GM12878 (cell line): ENCODE measurements around the gene KIRREL3. TPM values are rescaled to one million over a fixed set of nuclear protein-coding genes. Genes with fewer than 3 reads are reported as not detected.

Experiments
- ATAC-seq: fragments of 200-7000 bp; cut with Tn5 transposase; 3 replicates; pipeline ENCODE4 v1.9.1; 2020; ENCODE audit warnings: mild to moderate bottlenecking, moderate library complexity
- BruUV-seq: library from RNA; stranded (reverse); fragments of 400-500 nt; replicated peaks from 2 replicates; lab custom pipeline; 2021; lab: Mats Ljungman, UMichigan
- CTCF ChIA-PET: fragments of 300-600 bp; sonication (Branson Sonifier 250); formaldehyde crosslinking; extraction: SDS; loops from one replicate; lab custom pipeline; 2021; ENCODE audit warnings: inconsistent platforms; lab: Yijun Ruan, JAX
- POLR2A ChIA-PET: fragments of 350-600 bp; formaldehyde crosslinking; extraction: SDS; loops from one replicate; lab custom pipeline; 2021; ENCODE audit warnings: inconsistent platforms; lab: Charles Lee
- RAD21 ChIA-PET: fragments of 300-600 bp; sonication (Branson Sonifier 250); formaldehyde crosslinking; loops from one replicate; lab custom pipeline; 2023; ENCODE audit warnings: antibody characterized with exemption; ENCODE audit not compliant: unreplicated experiment; lab: Charles Lee
- SMC1A ChIA-PET: fragments of 300-600 bp; sonication (Branson Sonifier 250); formaldehyde crosslinking; loops from one replicate; lab custom pipeline; 2023; ENCODE audit not compliant: unreplicated experiment, uncharacterized antibody; lab: Charles Lee
- DNase-seq: peaks from one replicate; pipeline ENCODE4 v3.0.0-alpha.2; 2011; ENCODE audit warnings: low read depth, low spot score
- FAIRE-seq: peaks from 3 replicates; lab custom pipeline; 2011; peaks lifted over from hg19 to GRCh38; lab: Jason Lieb, UNC
- H2AFZ ChIP-seq: 2 replicates; pipeline ENCODE4 v1.6.0; 2011; ENCODE audit warnings: low read depth, low read length, control low read depth; ENCODE audit not compliant: control insufficient read depth
- H3K27ac ChIP-seq: 2 replicates; pipeline ENCODE4 v1.5.1; 2011; ENCODE audit warnings: control low read depth; ENCODE audit not compliant: control insufficient read depth, insufficient read depth
- H3K27me3 ChIP-seq, 2 experiments: replicated peaks in 1 of 2; 2 replicates each; pipeline versions ENCODE4 v1.6.0 to v1.6.1; 2011; ENCODE audit warnings: low read length in 1 of 2; ENCODE audit not compliant: control insufficient read depth in 2 of 2, insufficient read depth in 2 of 2
- H3K36me3 ChIP-seq, 2 experiments: 2 replicates each; pipeline ENCODE4 v1.5.1; 2011; ENCODE audit warnings: low read length in 1 of 2; ENCODE audit not compliant: control insufficient read depth in 2 of 2, insufficient read depth in 2 of 2
- H3K4me1 ChIP-seq: 2 replicates; pipeline ENCODE4 v1.6.1; 2011; ENCODE audit warnings: mild to moderate bottlenecking, low read length, moderate library complexity, mixed read lengths; ENCODE audit not compliant: control insufficient read depth, insufficient read depth
- H3K4me2 ChIP-seq: 2 replicates; pipeline ENCODE4 v1.6.0; 2011; ENCODE audit warnings: control low read depth; ENCODE audit not compliant: control insufficient read depth, insufficient read depth
- H3K4me3 ChIP-seq: fragments of 200-600 bp; sonication (generic); 2 replicates; pipeline ENCODE4 v1.5.1; 2016
- H3K79me2 ChIP-seq: 2 replicates; pipeline ENCODE4 v1.6.0; 2011; ENCODE audit warnings: low read length; ENCODE audit not compliant: control insufficient read depth, insufficient read depth
- H3K9ac ChIP-seq: 2 replicates; pipeline ENCODE4 v1.8.0; 2011; ENCODE audit warnings: low read length, control low read depth, mixed read lengths; ENCODE audit not compliant: control insufficient read depth, insufficient read depth
- H3K9me3 ChIP-seq: replicated peaks from 3 replicates; pipeline ENCODE4 v1.5.1; 2011; ENCODE audit warnings: mild to moderate bottlenecking, low read length; ENCODE audit not compliant: control insufficient read depth, insufficient read depth
- H4K20me1 ChIP-seq: 2 replicates; pipeline ENCODE4 v1.6.0; 2011; ENCODE audit not compliant: control insufficient read depth, insufficient read depth
- ASH2L ChIP-seq: fragments of 300-600, 200-600 bp; sonication (generic); IDR thresholded peaks from 2 replicates; pipeline ENCODE4 v1.6.1; 2017; ENCODE audit warnings: low read depth, mild to moderate bottlenecking, borderline replicate concordance
- BCL11A ChIP-seq: IDR thresholded peaks from 2 replicates; pipeline ENCODE4 v1.6.1; 2011; ENCODE audit warnings: low read depth, low read length
- CBX3 ChIP-seq: fragments of 200-600 bp; sonication (generic); IDR thresholded peaks from 2 replicates; pipeline ENCODE4 v1.6.1; 2016; ENCODE audit warnings: low read depth, borderline replicate concordance
- KDM1A ChIP-seq: fragments of 200-600 bp; sonication (generic); IDR thresholded peaks from 2 replicates; pipeline ENCODE4 v1.6.1; 2016; ENCODE audit warnings: borderline replicate concordance
- PAX5 ChIP-seq: IDR thresholded peaks from 2 replicates; pipeline ENCODE4 v1.6.1; 2011; ENCODE audit warnings: low read depth, low read length, borderline replicate concordance
- POLR2A ChIP-seq: IDR thresholded peaks from 2 replicates; pipeline ENCODE4 v1.6.1; 2011; ENCODE audit warnings: low read depth, mild to moderate bottlenecking, low read length
- RUNX3 ChIP-seq: IDR thresholded peaks from 2 replicates; pipeline ENCODE4 v1.6.1; 2012; ENCODE audit warnings: low read length, inconsistent platforms
- SMC3 ChIP-seq: IDR thresholded peaks from 2 replicates; pipeline ENCODE4 v1.6.1; 2011; ENCODE audit warnings: low read length, improper control_type of control experiment, borderline replicate concordance
- SUPT20H ChIP-seq: IDR thresholded peaks from 2 replicates; pipeline ENCODE4 v1.6.1; 2011; ENCODE audit warnings: low read depth, mild to moderate bottlenecking, low read length, moderate library complexity, borderline replicate concordance; ENCODE audit not compliant: control insufficient read depth
- ZNF24 ChIP-seq: fragments of 450-650 bp; IDR thresholded peaks from 2 replicates; pipeline ENCODE4 v1.6.1; 2017; ENCODE audit warnings: antibody characterized with exemption, mild to moderate bottlenecking
- ZNF622 ChIP-seq: fragments of 450-650 bp; IDR thresholded peaks from 2 replicates; pipeline ENCODE4 v1.6.1; 2017; ENCODE audit warnings: mild to moderate bottlenecking, inconsistent platforms
- WGBS: methylation state at CpG from one replicate; pipeline ENCODE4 v1.1.6; 2016; ENCODE audit warnings: low lambda C conversion rate; ENCODE audit not compliant: insufficient replicate concordance, insufficient coverage; ENCODE audit errors: missing lambda C conversion rate; 5-methylcytosine and 5-hydroxymethylcytosine counted together
- in situ Hi-C: fragments of 300-500 bp; cut with MboI; formaldehyde crosslinking; loops from 9 replicates; pipeline ENCODE4 v1.14.3; 2018; ENCODE audit warnings: mixed read lengths
- intact Hi-C: fragments of 100-400 bp; cut with micrococcal nuclease; formaldehyde crosslinking; loops from one replicate; pipeline ENCODE4 v1.14.2; 2022; ENCODE audit not compliant: unreplicated experiment
- polyA plus RNA-seq, 11 experiments: library from polyadenylated mRNA; depleted of rRNA in 4 of 11; unstranded in 6 of 11; stranded (reverse) in 5 of 11; fragments of >200 nt; fragmentation: Nextera tagmentation in 4 of 11; fragmentation: Illumina TruSeq in 1 of 11; extraction: Ambion mirVana in 4 of 11; extraction: Trizol in 1 of 11; gene quantifications; 1 replicate in 1 of 11; 2 replicates in 10 of 11; pipeline versions ENCODE4 v1.2.1 to v1.2.3, GENCODE V29; 2011 to 2016; ENCODE audit warnings: inconsistent platforms in 2 of 11, missing spikeins in 2 of 11, low read depth in 1 of 11
- total RNA-seq, 4 experiments: library from RNA; depleted of rRNA in 3 of 4; stranded (reverse); fragments of >200 nt in 3 of 4; fragmentation: Illumina TruSeq in 1 of 4; extraction: Trizol in 1 of 4; gene quantifications; 2 replicates each; pipeline versions ENCODE4 v1.2.1 to v1.2.3, GENCODE V29; 2013 to 2021
- TF ChIP-seq, protein P1 (sequence below), 3 experiments: IDR thresholded peaks in 2 of 3; conservative IDR thresholded peaks in 1 of 3; 2 replicates each; pipeline ENCODE4 v1.5.1; 2011; ENCODE audit warnings: low read depth in 3 of 3, low read length in 3 of 3, mild to moderate bottlenecking in 3 of 3, control low read depth in 2 of 3, moderate library complexity in 2 of 3, inconsistent platforms in 1 of 3, mixed read lengths in 1 of 3; ENCODE audit not compliant: control insufficient read depth in 2 of 3, insufficient read depth in 1 of 3; ENCODE audit errors: extremely low read depth in 1 of 3
- TF ChIP-seq, protein P2 (sequence below): IDR thresholded peaks from 2 replicates; pipeline ENCODE4 v1.6.1; 2012; ENCODE audit warnings: low read depth, low read length, improper control_type of control experiment
- TF ChIP-seq, protein P3 (sequence below): IDR thresholded peaks from 2 replicates; pipeline ENCODE4 v1.6.1; 2011; ENCODE audit warnings: low read depth, low read length, improper control_type of control experiment, borderline replicate concordance
- TF ChIP-seq, protein P4 (sequence below): IDR thresholded peaks from 2 replicates; pipeline ENCODE4 v1.6.1; 2012; ENCODE audit warnings: mild to moderate bottlenecking, low read depth, low read length

The KIRREL3 gene
- total and polyA plus RNA-seq, 10 of the 15 experiments (the other 5 are each of a cell fraction or from before 2014, with no cell fraction given), result under 0.01 TPM; not detected in 9

DNA sequence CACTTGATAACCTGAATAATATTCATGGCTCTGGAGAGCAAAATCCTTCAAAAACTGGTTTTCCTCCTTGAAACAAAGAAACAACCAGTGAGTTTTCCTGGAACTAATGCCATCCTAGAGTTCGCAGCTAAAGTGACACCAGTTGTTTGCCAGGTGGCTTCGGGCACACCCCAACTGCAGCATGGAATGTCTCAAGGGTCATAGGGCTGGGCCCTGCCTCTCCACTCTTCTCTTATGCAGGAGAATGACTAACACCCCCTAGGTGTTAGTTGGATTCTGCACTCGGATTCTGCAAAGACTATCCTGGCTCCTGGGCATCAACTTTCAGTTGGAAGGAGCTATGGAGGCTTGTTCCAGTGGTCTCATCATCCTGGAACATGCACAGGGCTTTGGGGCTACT lies 98.8 kb downstream of the KIRREL3 start:
- FAIRE-seq, result no peak
- 3% methylated on average over 3 of the region's 3 CpGs for WGBS
- TF ChIP-seq PAX5, result no peak
- TF ChIP-seq, protein P1, sequence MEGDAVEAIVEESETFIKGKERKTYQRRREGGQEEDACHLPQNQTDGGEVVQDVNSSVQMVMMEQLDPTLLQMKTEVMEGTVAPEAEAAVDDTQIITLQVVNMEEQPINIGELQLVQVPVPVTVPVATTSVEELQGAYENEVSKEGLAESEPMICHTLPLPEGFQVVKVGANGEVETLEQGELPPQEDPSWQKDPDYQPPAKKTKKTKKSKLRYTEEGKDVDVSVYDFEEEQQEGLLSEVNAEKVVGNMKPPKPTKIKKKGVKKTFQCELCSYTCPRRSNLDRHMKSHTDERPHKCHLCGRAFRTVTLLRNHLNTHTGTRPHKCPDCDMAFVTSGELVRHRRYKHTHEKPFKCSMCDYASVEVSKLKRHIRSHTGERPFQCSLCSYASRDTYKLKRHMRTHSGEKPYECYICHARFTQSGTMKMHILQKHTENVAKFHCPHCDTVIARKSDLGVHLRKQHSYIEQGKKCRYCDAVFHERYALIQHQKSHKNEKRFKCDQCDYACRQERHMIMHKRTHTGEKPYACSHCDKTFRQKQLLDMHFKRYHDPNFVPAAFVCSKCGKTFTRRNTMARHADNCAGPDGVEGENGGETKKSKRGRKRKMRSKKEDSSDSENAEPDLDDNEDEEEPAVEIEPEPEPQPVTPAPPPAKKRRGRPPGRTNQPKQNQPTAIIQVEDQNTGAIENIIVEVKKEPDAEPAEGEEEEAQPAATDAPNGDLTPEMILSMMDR (IDR thresholded peaks at IDR 0.05 in 2 of 3, conservative IDR thresholded peaks at IDR 0.05 in 1 of 3; ENCODE audit: control insufficient read depth in 2 of 3, extremely low read depth in 1 of 3, insufficient read depth in 1 of 3, low read depth in 3 of 3, low read length in 3 of 3), result no peak
- no peak for TF ChIP-seq RUNX3
- no peak for TF ChIP-seq KDM1A
- no peak for TF ChIP-seq ASH2L
- TF ChIP-seq POLR2A, result no peak
- TF ChIP-seq, protein P2, sequence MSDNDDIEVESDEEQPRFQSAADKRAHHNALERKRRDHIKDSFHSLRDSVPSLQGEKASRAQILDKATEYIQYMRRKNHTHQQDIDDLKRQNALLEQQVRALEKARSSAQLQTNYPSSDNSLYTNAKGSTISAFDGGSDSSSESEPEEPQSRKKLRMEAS, result no peak
- TF ChIP-seq, protein P3, sequence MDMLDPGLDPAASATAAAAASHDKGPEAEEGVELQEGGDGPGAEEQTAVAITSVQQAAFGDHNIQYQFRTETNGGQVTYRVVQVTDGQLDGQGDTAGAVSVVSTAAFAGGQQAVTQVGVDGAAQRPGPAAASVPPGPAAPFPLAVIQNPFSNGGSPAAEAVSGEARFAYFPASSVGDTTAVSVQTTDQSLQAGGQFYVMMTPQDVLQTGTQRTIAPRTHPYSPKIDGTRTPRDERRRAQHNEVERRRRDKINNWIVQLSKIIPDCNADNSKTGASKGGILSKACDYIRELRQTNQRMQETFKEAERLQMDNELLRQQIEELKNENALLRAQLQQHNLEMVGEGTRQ, result no peak
- TF ChIP-seq CBX3, result no peak
- no peak for TF ChIP-seq ZNF24
- TF ChIP-seq ZNF622, result no peak
- TF ChIP-seq, protein P4, sequence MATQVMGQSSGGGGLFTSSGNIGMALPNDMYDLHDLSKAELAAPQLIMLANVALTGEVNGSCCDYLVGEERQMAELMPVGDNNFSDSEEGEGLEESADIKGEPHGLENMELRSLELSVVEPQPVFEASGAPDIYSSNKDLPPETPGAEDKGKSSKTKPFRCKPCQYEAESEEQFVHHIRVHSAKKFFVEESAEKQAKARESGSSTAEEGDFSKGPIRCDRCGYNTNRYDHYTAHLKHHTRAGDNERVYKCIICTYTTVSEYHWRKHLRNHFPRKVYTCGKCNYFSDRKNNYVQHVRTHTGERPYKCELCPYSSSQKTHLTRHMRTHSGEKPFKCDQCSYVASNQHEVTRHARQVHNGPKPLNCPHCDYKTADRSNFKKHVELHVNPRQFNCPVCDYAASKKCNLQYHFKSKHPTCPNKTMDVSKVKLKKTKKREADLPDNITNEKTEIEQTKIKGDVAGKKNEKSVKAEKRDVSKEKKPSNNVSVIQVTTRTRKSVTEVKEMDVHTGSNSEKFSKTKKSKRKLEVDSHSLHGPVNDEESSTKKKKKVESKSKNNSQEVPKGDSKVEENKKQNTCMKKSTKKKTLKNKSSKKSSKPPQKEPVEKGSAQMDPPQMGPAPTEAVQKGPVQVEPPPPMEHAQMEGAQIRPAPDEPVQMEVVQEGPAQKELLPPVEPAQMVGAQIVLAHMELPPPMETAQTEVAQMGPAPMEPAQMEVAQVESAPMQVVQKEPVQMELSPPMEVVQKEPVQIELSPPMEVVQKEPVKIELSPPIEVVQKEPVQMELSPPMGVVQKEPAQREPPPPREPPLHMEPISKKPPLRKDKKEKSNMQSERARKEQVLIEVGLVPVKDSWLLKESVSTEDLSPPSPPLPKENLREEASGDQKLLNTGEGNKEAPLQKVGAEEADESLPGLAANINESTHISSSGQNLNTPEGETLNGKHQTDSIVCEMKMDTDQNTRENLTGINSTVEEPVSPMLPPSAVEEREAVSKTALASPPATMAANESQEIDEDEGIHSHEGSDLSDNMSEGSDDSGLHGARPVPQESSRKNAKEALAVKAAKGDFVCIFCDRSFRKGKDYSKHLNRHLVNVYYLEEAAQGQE, result no peak
- TF ChIP-seq BCL11A, result no peak
- TF ChIP-seq SUPT20H, result no peak
- no peak for TF ChIP-seq SMC3
- TF ChIP-seq, all 136 proteins: peak for 0
- Histone ChIP-seq H3K9me3 (no peaks in the 10 kb centered on the region), H4K20me1 (no peaks in the 10 kb centered on the region), H3K27me3 (no peaks in the 10 kb centered on the region; a peak in 3 of 4 replicates), H3K79me2 (no peaks in the 10 kb centered on the region), H3K36me3 (no peaks in the 10 kb centered on the region), H3K9ac (no peak overlapping the region), H3K4me2 (no peak overlapping the region), H3K4me1 (no peaks in the 10 kb centered on the region), H3K4me3 (no peak overlapping the region), H3K27ac (no peak overlapping the region), H2AFZ (no peak overlapping the region)
- DNase-seq, result no peak
- intact Hi-C loops (no loop called here), in situ Hi-C loops (no loop called here)
- RAD21 ChIA-PET, result no interaction called here
- ATAC-seq, result no peak
- POLR2A ChIA-PET, result no interaction called here
- SMC1A ChIA-PET, result interaction anchor here (1.1 kb wide), 1 partner anchor 13 kb away, joined by 3 read pairs; no protein-coding TSS in a partner anchor
- CTCF ChIA-PET, result no interaction called here
- no TSS peak for BruUV-seq
